SW 1271 (cell line): ENCODE data around the gene RWDD1.

Experiments used
- DNase-seq, 2 experiments: peaks; one replicate each; lab custom pipeline; 2025; lab: John Stamatoyannopoulos, UW

RWDD1 gene

DNA sequence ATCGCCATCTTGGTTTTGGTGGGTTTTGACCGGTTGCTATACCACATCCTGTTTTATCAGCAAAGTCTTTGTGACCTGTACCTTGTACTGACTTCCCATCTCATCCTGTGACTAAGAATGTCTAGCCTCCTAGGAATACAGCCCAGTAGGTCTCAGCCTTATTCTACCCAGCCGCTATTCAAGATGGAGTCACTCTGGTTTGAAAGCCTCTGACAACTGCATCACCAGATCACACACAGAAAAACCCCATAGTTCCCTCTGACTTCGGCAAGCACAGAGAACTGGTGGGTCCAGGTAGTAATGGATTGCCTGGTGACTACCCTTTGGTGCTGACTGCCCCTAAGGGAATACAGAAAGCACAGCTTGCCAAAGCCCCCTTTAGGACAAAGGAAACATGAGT lies 34.6 kb downstream of the RWDD1 start:
- DNase-seq: no peak

DNA sequence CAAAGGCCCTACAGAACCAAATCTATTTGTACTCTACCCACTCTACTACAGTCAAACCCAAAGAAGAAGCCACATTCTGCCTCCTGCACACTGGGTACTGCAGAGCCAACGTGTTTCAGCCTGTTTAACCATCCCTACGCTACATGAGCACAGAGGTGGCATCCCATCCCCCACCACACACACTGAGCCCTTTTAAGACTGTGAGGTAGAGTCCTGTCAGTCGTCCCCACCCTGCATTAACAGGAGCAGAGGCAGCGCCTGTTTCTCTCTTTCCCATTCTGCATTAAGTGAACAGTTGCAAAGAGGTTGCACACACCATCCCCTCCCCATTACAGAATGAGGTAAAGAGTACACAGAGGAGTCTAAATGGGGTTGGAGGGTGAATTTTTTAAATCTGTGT lies 39.8 kb downstream of the RWDD1 start:
- DNase-seq: no peak

DNA sequence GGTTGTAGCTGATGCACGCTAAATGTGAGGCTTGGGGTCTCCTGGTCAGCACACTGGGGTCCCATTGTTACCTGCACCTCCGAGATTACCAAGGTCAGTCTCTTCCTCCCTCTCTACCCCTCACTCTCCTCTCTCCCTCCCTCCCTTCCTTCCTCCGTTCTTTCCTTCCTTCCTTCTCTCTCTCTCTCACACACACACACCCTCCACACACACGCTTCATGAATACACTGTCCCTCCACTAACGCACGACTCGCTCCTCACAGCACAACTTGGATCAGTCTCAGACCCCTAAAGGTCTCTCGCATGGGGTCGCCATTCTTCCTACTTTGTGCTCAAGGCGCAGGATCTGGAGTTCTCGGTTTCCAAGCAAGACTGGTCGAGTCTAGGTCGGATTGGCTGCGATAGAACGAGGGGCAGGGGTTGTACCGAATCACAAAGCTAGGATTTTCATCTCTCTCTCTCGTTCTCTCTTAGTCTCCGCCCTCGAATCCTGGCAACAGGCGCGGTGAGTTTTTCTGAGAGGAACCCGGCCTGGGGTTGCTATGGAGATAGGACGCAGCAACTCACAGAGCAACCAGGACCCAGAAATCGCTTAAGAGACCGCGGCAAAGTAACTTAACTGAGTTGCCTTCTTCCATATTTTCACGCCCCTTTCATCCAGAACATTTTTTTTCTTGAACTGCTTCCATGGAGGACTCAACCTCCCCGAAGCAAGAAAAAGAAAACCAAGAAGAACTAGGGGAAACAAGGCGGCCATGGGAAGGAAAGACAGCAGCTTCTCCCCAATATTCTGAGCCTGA lies 44.8 kb downstream of the RWDD1 start, which contains the start of gene RSPH4A:
Gene RSPH4A, plus strand, starts transcription at position 543 of the 800 bp plus-strand sequence. Its CDS starts 145 bp downstream, at position 688.
- peak; percentile 49 to 89 for DNase-seq

DNA sequence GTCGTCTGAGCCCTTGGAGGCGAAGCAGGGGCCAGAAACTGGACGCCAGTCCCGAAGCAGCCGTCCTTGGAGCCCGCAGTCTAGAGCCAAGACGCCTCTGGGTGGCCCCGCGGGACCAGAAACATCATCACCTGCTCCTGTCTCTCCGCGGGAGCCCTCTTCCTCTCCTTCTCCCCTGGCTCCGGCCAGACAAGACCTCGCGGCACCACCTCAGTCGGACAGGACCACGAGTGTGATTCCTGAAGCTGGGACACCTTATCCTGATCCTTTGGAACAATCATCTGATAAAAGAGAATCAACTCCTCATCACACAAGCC lies 45.4 kb downstream of the RWDD1 start:
- no peak for DNase-seq

DNA sequence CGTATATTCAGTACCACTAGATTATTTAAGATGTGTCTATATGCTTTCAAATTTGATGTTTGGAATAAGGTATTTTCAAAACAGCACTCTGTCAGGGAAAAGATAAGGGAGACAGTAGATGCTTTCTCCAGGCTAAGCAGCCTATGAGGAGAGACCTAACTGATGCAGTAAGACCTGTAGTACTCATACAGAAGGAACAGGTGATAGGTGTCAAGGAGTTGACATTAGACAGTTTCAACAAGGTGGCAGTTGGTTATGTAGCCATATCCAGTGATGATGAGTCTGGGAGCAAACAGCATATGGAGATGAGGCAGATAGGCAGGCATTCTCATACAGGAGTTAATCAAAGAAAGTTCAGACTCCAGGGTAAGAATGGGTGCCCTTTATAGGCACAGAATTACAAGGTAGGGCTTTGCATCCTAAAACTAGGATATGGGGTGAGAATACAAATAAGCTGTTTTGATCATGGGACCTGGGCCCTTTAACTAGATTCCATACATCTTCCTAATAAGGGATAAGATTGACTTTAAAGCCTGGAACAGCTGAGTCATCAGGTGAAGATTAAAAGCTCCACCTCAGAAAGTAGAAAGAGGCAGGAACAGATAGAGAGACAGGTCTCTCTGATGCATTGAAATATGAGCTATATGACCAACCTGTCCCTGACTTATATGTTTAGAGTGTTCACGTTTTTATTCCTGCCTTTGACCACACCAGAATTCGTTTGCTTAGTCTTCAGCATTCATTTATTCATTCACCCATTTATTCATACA lies 52.9 kb downstream of the RWDD1 start:
- DNase-seq: no peak

DNA sequence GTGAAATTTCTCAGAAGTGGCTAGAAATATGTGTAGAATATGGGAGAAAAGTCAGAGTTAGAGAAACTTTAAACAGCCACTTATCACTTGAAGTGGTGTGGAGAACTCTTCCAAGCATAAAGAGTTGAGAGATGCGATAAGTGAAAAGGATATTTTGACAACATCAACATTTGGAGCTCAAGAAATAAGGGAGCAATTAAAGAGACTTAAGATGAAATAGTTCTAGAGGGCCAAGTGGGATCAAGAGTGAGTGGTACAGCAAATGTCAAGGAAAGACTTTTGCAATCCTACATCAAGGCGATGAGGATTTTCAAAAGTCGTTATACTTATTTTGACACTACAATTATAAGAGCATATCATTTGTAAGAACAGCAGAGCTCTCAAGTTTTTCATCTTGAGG lies 54.6 kb downstream of the RWDD1 start:
- DNase-seq: no peak

DNA sequence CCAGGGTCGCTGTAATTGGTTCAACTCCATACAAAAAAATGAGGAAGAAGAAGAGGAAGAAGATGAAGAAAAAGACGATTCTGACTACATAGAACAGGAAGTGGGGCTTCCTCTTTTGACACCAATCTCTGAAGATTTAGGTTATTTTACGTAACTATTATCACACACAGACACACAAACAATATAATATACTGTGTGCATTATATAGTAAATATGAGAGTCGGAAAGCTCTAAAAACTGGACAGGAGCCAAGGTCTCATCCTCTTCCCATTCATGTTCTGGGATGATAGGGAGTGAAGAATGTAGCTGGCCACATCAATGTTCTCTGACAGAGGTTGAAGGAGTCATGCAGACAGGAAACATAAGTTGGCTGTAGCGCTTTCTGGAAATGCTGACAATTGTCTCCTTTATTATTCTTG lies 58.3 kb downstream of the RWDD1 start:
- DNase-seq: no peak

DNA sequence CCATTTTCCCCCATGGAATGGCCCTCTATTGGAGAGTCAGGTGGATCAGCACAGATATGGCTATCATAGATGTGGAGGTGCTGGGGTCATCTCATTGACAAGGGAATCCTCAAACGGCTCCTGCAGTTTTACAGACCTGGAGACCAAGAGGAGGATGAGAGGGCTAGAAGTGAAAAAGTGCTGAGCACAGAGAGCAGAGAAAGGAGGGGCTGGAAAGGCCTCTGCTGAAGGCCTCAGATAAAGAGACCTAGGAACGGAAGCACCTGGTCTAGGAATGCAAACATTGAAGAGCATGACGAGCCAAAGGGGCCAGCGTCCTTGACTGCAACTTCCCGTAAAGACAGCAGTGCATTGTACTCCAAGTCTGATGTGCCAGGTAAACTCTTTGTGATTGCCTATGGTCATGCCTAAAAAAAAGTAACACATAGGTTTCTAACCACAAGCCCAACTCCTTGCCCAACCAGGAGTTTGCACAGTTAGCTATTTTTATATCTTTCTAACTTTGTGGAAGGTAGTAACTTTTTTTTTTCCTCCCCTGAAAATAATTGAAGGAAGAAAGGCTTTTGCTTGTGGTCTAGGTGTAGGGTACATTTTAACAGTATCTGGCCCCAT lies 60.2 kb downstream of the RWDD1 start:
- no peak for DNase-seq

DNA sequence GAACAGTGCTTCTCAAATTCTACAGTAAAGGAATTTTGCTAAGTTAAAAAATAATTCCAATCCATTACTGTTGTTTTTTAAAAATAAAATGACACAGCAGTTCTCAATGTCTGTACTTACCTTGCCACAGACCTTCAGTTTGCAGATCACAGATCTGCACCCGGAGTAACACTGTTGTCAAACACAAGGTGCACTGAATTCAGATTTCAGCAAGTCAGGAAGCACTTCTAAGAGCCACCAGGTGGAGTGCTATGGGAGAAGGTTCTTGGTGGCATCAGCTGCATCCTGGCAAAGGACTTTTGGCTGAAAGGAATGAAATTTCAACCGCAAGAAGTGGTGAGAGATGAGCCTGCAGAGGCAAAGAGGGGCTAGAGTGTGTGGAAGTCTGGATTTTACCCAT lies 62.4 kb downstream of the RWDD1 start:
- DNase-seq: no peak
